ENCODE measurements around the gene RANBP10. TPM values are rescaled to one million over a fixed set of nuclear protein-coding genes. Genes with fewer than 3 reads are reported as not detected.

Gene RANBP10
- total RNA-seq, 2 donors from 2014 or later, result 7.8 to 8.9 TPM

DNA sequence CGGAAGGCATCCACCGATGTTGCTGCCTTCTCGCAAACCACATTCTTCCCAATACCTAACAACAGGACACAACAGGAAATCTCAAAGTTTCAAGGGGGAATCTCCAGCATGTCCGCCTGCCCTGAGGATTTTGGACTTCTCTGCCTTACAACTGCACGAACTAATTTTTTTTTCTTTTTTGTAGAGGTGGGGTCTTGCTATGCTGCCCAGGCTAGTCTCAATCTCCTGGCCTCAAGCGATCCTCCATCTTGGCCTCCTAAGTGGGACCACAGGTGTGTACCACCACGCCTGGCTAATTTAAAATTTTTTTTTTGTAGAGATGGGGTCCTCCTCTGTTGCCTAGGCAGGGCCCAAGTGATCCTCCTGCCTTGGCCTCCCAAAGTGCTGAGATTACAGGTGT is 130.4 kb downstream of the RANBP10 start:
- DNase-seq (ENCODE audit: low spot score), result no peak
- no peaks in the 10 kb centered on the region for H3K27me3 ChIP-seq
- H3K36me3 ChIP-seq, result no peaks in the 10 kb centered on the region
- no peaks in the 10 kb centered on the region for H3K9me3 ChIP-seq
- H3K27ac ChIP-seq, result no peak overlapping the region
- peaks cover 0 to 29% of the 10 kb centered on the region in 2 donors for H3K4me1 ChIP-seq
- TF ChIP-seq, protein P1, sequence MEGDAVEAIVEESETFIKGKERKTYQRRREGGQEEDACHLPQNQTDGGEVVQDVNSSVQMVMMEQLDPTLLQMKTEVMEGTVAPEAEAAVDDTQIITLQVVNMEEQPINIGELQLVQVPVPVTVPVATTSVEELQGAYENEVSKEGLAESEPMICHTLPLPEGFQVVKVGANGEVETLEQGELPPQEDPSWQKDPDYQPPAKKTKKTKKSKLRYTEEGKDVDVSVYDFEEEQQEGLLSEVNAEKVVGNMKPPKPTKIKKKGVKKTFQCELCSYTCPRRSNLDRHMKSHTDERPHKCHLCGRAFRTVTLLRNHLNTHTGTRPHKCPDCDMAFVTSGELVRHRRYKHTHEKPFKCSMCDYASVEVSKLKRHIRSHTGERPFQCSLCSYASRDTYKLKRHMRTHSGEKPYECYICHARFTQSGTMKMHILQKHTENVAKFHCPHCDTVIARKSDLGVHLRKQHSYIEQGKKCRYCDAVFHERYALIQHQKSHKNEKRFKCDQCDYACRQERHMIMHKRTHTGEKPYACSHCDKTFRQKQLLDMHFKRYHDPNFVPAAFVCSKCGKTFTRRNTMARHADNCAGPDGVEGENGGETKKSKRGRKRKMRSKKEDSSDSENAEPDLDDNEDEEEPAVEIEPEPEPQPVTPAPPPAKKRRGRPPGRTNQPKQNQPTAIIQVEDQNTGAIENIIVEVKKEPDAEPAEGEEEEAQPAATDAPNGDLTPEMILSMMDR (IDR thresholded peaks at IDR 0.05), result no peak
- no peak overlapping the region for H3K4me3 ChIP-seq

DNA sequence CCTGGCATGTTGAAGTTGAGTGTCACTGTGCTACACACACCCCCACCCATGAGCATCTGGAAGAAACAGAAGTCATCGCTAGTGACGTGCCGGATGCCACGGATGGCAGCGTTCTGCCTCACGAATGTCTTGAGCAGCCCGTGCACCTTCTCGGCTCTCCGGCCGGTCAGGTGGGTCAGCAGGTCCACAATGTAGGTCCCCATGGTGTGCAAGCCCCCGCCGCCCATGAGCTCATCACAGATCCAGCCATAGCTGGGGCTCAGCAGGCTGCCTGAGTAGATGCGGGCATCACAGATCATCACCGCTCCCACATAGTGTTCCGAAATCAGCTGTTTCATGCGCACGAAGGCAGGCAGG is 130.8 kb downstream of the RANBP10 start:
- Histone ChIP-seq H3K27ac (no peak overlapping the region), H3K4me1 (peaks cover 0 to 29% of the 10 kb centered on the region in 2 donors), H3K36me3 (no peaks in the 10 kb centered on the region), H3K4me3 (no peak overlapping the region), H3K27me3 (no peaks in the 10 kb centered on the region), H3K9me3 (no peaks in the 10 kb centered on the region)
- TF ChIP-seq, protein P1 (IDR thresholded peaks at IDR 0.05), result no peak
- no peak for DNase-seq (ENCODE audit: low spot score)

DNA sequence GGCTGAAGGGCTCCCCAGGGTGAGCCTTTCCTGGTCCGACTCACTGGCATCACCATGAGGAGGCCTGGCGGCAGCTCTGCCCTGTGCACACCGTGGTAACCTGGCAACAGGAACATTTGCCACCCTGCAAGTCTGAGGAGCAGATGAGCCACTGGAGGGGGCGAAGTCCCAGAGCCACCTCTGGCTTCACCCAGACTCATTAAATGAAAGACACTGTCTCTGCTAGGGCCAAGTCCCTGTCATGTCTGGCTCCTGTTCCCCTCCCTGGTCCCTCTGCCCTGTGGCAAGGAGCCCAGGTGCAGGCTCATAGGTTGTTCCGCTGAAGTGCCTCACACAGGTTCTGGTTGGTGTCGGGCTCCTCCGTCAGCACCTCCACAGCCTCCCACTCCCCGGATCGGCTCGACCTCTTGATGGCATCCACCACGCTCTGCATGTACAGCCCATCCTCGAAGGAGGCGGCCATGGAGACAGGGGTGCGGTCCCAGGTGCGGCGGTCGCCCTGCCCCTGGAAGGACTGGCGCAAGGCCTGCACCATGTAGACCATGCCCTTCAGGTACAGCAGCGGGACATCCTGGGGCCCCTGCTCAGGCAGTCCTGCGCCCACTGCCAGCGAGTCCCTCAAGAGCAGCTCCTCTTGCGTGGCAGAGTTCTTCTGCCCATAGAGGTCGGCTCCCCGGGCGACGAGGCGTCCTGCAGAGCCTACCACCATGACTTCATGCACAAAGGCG is 131.3 kb downstream of the RANBP10 start:
- peak overlapping the region in 1 of 2 donors; percentile 59 for H3K27ac ChIP-seq

DNA sequence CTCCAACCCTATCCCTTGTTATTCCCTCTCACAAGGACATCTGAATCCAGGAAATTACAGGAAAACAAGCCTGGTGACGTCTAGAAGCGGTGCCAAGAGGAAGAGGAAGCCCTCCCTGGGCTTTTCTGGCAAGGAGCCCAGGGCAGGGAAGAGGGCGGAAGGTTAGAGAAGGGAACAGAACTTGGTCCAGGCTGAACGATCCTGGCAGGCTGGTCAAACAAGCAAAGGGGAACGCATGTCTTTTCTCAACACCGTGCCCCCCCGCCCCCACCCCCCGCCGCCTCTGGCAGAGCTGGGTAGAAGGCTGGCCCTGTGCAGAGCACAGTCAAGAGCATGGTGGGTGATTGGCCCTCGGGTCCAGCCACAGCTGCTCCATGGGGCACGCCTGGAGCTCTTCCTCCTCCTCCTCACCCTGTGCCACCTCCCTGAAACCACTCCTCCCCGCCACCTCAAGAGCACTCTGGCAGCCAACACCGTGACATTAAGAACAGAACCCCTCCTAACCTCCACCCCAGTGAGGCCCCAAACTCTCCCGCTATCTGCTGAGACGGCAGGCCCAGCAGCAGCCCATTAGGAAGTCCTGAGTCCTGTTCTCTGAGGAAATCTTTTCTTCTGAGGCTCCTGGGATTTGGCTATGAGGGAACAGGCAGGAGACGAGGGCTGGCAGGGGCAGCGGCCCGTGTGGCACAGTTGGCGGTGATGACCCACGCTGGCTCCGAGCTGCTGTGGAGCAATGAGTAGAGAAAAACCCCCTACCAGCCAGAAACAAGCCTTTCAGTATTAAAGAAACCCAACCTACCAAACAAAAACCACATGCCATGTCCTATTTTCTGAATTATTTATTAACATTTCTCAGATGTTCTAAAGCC is 132.4 kb downstream of the RANBP10 start:
- no peaks in the 10 kb centered on the region for H3K27me3 ChIP-seq
- peaks cover 0 to 29% of the 10 kb centered on the region in 2 donors for H3K4me1 ChIP-seq
- H3K4me3 ChIP-seq, result no peak overlapping the region
- no peaks in the 10 kb centered on the region for H3K9me3 ChIP-seq
- no peaks in the 10 kb centered on the region for H3K36me3 ChIP-seq
- DNase-seq (ENCODE audit: low spot score), result peak; percentile 83
- TF ChIP-seq, protein P1 (IDR thresholded peaks at IDR 0.05), result no peak
- H3K27ac ChIP-seq, result peak overlapping the region; percentile 59 to 72

More for the DNA sequence above, 131.3 kb downstream of the RANBP10 start:
- no peaks in the 10 kb centered on the region for H3K36me3 ChIP-seq
- peaks cover 0 to 29% of the 10 kb centered on the region in 2 donors for H3K4me1 ChIP-seq
- no peak for DNase-seq (ENCODE audit: low spot score)
- no peaks in the 10 kb centered on the region for H3K9me3 ChIP-seq
- no peak overlapping the region for H3K4me3 ChIP-seq
- TF ChIP-seq, protein P1 (IDR thresholded peaks at IDR 0.05), result no peak
- H3K27me3 ChIP-seq, result no peaks in the 10 kb centered on the region

Other genes starting within 250 kb of the RANBP10 start
- gene CTCF, start 244.0 kb downstream of the RANBP10 start, total RNA-seq, result 10 to 100 TPM; 24.5 to 31.6 TPM
- gene CARMIL2, start 161.4 kb downstream of the RANBP10 start, total RNA-seq, result under 1 TPM in 1 of 2 donors, not detected in 1; 0.47 TPM
- gene ACD, start 146.3 kb downstream of the RANBP10 start, total RNA-seq, result 10 to 100 TPM in 1 of 2 donors, 1 to 10 TPM in 1; 7.0 to 10.8 TPM
- 1 to 10 TPM; 3.9 to 5.6 TPM for gene PARD6A, start 145.6 kb downstream of the RANBP10 start, total RNA-seq
- gene ENKD1, start 139.8 kb downstream of the RANBP10 start, total RNA-seq, result 10 to 100 TPM in 1 of 2 donors, 1 to 10 TPM in 1; 9.2 to 12.3 TPM
- 1 to 10 TPM; 3.6 to 7.7 TPM for gene C16orf86, start 139.7 kb downstream of the RANBP10 start, total RNA-seq
- gene GFOD2, start 87.2 kb downstream of the RANBP10 start, total RNA-seq, result 1 to 10 TPM; 7.1 to 9.2 TPM
- gene TSNAXIP1, start 329 bp upstream of the RANBP10 start, total RNA-seq, result under 1 TPM in 1 of 2 donors, not detected in 1; 0.55 TPM
- gene THAP11, start 35.8 kb upstream of the RANBP10 start, total RNA-seq, result 10 to 100 TPM; 42.5 to 59.4 TPM
- gene NUTF2, start 40.4 kb upstream of the RANBP10 start, total RNA-seq, result 100 to 1,000 TPM in 1 of 2 donors, 10 to 100 TPM in 1; 44.6 to 132 TPM
- 10 to 100 TPM in 1 of 2 donors, 1 to 10 TPM in 1; 8.7 to 19.1 TPM for gene CENPT, start 41.1 kb upstream of the RANBP10 start, total RNA-seq
- 10 to 100 TPM; 21.2 to 39.5 TPM for gene EDC4, start 66.5 kb upstream of the RANBP10 start, total RNA-seq
- not detected for gene NRN1L, start 78.3 kb upstream of the RANBP10 start, total RNA-seq
- 10 to 100 TPM; 18.4 to 23.2 TPM for gene PSKH1, start 86.7 kb upstream of the RANBP10 start, total RNA-seq
- gene CTRL, start 125.3 kb upstream of the RANBP10 start, total RNA-seq, result under 1 TPM in 1 of 2 donors, not detected in 1; 0.59 TPM
- 10 to 100 TPM; 37.3 to 38.4 TPM for gene PSMB10, start 130.3 kb upstream of the RANBP10 start, total RNA-seq
- gene LCAT, start 137.6 kb upstream of the RANBP10 start, total RNA-seq, result 10 to 100 TPM in 1 of 2 donors, 1 to 10 TPM in 1; 2.9 to 11.8 TPM
- gene SLC12A4, start 162.1 kb upstream of the RANBP10 start, total RNA-seq, result 10 to 100 TPM; 39.5 to 85.9 TPM
- not detected for gene DPEP3, start 173.9 kb upstream of the RANBP10 start, total RNA-seq
- 1 to 10 TPM in 1 of 2 donors, under 1 TPM in 1; 0.85 to 1.6 TPM for gene DPEP2, start 192.9 kb upstream of the RANBP10 start, total RNA-seq
- not detected for gene DPEP2NB, start 209.4 kb upstream of the RANBP10 start, total RNA-seq
- 1 to 10 TPM; 4.3 to 4.8 TPM for gene DDX28, start 216.7 kb upstream of the RANBP10 start, total RNA-seq
- 1 to 10 TPM; 4.5 to 4.9 TPM for gene DUS2, start 216.7 kb upstream of the RANBP10 start, total RNA-seq

Measured in right atrium auricular region (tissue), 2 donors.